GM21423 (cell line): ENCODE results near the gene MYLIP.

Experiments used
- ATAC-seq: cut with Tn5 transposase; IDR thresholded peaks from one replicate; pipeline ENCODE4 v1.9.1; 2021; ENCODE audit warnings: mild to moderate bottlenecking, moderate library complexity; ENCODE audit not compliant: unreplicated experiment

MYLIP gene

GRCh38 chr6:16137451-16137801 lies 8.5 kb downstream of the MYLIP start:
- ATAC-seq, result no peak

DNA sequence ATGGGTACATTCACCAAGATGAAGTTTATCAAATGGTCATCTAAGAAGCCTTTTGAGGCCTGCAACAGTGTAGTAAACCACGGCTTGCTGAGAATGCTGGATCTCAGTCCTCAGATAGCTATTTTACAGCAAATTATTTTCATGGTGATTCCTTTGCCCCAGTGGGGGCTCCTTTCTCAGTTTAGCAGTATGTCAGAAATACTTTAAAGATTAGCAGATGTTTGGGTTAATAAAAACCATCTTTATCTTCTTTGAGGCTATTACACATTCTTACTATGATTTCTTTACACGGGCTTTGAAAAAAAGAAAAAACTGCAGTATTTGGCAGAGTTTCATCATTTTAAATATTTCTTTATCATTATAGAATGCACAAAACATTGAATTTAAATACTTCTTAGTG lies 10.7 kb downstream of the MYLIP start:
- no peak for ATAC-seq

DNA sequence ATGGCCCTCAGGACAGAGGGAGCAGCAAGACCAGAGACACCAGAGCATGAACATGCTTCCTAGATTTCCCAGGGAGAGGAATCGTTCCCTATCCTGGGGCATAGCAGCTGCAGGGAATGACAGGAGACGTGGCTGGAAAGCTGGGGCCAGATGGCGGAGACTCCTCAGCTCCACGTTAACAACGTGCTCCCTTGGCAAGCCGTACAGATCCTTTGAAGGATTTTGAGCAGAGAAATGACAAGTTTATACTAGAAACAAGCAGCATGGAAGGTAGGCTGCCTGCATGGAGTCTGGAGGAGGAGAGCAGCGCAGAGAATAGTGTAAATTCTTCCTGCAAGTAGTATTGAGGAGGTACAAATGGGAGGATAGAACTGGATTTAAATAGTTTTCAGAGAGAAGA lies 11.7 kb downstream of the MYLIP start:
- no peak for ATAC-seq

GRCh38 chr6:16141514-16141913 lies 12.6 kb downstream of the MYLIP start:
- ATAC-seq, result no peak

- no peak for ATAC-seq
Observed at GRCh38 chr6:16145038-16145437, 16.2 kb downstream of the MYLIP start.

DNA sequence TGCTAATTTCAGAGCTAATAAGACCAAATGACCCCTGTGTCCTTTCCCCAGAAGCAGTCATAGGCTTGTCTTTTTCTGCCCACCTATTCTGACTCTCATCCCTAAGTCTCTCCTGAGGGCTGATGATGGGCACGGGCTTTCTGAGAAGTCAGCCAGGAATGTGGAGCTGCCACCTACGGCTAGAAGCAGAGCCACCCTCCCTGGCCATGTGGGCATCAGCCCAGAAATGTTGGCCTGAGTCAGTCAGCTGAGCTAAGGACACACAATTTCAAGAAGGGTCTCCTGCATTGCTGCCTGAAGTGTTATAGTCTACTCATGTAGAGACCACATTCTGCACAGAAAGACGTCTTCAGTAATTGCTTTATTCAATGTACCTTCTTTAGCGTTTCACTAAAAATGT lies 17.1 kb downstream of the MYLIP start:
- ATAC-seq, result no peak

GRCh38 chr6:16146527-16146955 lies 17.7 kb downstream of the MYLIP start:
- no peak for ATAC-seq

- no peak for ATAC-seq
Observed at GRCh38 chr6:16148498-16148897, 19.6 kb downstream of the MYLIP start.

DNA sequence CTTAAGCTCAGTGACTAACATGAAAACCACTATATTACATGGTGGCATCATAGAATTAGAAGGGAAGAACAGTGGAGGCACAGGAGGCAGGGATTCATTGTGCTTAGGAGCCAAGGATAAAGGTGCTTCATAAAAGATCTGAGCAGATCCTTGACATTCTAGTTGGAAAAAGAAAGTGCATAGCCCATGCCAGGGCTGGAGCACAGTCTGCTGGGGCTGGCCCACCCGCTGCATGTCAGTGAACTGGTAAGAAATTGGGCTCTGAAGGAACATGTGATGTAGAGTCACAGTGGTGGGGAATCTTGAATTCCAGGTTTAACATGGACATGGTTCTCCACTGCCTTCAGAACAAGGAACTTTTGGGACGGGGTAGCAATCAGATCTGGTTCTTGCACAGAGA lies 20.4 kb downstream of the MYLIP start:
- no peak for ATAC-seq

DNA sequence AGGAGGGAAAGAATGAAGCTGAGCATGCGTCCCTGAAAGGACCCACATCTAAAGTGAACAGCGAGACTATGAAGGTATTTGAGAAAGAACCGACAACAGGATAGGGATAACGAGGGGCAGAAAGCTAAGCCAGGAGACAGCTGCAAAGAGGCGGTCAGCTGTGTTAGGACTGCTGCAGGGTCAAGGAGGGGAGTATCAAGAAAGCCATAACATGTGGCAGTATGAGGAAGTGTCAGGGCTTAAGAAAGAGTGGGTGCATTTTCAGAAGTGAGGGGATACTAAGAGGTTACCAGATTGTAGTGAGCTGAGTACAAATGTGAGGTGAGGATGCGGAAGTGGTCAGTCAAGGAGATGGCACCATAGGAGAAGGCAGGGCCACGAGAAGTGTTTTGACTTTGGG lies 21.2 kb downstream of the MYLIP start:
- no peak for ATAC-seq

- ATAC-seq, result no peak
Observed at GRCh38 chr6:16153211-16153820, 24.4 kb downstream of the MYLIP start.

GRCh38 chr6:16154904-16155303 lies 26.0 kb downstream of the MYLIP start:
- ATAC-seq, result no peak

DNA sequence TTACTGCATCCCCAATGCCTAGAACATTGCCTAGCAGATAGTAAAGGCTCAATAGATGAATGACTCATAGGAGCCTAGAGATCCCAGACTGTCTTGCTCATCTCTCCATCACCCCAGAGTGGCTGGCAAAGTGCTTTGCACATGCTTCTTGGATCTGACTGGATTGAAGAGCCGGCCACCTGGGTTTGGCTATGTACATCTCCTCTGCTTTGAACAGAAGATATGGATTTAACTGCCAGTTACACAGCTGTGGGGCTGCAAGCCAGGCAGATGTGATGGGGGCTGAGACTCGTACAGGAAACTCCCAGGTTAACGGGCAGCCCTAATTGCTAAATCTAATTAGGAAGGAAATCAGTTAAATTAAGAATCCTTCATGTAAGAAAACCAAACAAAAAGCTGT lies 28.6 kb downstream of the MYLIP start:
- ATAC-seq, result no peak

GRCh38 chr6:16157909-16158308 lies 29.0 kb downstream of the MYLIP start:
- no peak for ATAC-seq

DNA sequence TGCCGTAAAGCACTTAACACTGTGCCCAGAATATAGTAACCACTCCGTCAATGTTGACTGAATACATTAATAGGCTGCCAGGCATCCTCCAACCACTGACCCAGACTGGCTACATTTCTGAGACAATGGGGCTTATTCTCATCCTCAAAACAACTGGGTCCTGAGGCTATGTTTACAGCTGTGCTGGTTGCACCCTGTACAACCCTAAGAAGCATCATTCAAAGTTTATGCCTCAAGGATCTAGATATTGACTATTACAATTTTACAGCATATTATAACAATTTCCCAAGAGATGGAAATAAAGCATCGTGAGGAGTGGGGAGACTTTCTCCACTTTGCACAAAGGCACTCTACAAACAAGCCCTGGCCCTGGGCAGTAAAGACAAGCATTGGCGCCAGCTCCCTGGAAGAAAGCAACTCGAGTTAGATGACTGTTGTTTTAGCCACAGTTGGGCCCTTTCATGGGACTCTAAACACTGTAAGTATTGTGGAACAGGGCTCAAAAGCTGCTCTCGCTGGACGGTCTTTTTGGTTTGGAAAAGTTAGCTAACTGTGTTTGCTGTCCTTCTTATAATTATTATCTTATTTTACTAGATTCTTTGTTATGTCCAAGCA lies 30.2 kb downstream of the MYLIP start:
- ATAC-seq, result no peak

DNA sequence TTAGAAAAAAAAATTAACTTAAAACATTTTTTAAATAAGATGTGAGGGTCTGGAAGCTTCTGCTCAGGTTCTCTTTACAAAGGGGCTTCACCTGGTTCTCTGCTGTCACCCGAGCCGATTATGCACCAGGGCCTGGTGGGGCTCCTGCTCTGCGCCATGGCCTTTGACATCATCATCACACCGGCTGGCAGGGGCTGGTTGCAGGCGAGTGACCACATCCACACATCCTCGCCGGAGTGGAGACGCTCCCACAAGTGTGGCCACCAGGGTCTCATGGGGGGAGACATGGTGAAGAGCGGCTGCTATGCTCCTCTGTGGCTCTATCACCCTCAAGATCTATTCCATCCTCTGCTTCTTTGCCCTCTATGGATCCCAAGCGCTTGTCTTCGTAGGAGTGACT lies 31.9 kb downstream of the MYLIP start:
- no peak for ATAC-seq

DNA sequence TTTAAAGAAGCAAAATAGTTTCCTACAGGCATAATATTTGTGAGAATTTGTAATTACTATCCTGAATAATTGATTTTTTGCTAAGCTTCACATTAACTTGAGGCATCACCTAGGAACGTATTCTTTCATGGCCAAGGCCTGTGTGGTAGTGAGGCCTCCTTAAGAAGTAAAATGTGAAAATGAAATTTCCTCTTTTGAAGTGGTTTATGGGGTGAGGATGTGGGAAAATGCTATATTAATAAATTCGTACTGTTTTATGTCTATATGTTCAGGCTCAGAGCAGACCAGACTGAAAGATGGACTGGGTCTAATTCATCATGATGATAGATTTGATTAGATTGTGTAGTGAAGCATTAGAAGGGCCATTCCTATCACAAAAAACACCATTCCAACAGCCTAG lies 33.1 kb downstream of the MYLIP start:
- no peak for ATAC-seq

DNA sequence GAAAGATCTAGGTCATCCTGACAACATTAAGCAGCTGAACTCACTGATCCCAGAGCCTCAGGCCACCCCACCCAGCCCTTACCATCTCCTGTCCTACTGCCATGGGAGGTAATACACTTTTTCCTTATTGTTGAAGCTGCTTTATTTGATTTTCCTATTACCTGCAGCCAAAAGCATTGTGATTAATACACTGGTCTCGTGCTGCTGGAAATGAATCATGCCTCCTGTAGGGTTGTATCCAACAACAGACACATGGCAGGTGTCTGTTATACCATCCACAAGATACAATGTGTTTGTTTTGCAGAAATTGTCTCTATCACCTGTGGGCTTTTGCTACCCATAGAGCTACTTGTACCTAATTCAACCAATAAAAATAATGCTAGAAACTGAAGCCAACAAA lies 34.2 kb downstream of the MYLIP start:
- no peak for ATAC-seq

GRCh38 chr6:16163535-16164300 lies 34.8 kb downstream of the MYLIP start:
- no peak for ATAC-seq

DNA sequence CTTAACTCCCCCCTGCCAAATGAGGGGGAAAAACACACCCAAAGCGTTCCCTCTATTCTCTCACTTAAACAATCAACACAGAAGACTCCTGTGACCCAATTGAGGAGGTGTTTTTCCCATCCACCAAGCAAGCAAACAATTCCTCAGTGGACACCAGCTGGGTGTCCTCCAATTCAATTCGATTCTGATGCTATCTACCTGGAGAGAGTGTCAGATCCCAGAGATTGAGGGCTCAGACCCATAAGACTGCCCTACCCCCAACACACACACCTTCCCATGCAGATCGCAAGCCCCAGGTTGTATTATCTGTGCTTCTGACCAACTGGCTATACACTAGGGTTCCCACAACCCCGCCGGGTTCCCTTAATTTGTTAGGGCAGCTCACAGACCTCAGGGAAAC lies 36.8 kb downstream of the MYLIP start:
- ATAC-seq, result no peak

DNA sequence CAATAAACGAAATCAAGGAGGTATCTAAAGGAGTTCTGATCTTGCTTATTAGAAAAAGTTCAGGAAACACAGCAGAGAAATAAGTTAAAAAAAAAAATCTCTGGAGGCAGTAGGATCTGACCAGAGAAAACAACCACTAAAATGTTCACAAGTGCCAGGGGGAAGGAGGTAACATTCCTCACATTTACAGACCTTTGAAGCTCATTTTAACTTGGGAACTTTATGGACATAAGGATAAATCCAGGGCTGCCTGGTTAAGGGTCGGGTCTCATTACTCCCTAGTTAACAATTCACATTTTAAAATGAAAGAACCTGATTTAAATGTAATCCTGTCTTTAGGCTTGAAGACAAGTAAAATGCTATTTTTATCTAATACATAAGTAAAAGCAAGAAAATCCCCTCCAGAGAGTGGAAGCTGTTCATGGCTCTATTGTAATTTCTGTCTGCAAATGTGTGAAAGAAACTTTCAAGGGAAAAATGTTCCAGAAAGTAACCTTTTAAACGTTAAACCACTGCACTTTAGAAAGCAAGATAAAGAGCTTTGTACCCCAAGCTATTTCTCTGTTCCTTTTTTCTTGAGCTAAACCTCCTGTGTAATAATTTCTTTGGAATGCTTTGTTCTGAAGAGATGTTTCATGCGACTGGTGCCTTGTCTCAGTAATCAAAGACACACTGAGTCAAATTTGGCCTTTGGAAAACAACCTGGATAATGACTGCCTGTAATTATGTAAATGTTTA lies 38.2 kb downstream of the MYLIP start:
- no peak for ATAC-seq

DNA sequence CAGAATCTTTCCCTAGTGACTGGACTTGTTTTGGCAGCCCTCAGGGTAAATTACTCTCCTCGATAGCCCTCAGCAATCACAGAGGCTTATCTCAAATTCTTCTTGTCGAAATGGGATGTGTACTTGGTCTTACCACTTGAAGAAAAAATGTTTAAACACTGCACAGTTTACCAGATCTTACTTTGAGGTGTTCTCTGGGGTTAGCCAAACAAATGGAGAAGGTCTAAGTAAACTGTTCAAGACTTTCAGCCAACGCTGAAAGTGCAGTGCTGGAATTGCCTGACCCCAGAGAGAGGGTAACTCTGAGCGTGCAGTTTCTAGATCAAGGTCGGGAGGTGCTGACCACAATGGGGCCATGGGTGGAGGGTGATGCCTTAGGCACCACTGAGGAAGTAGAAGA lies 39.2 kb downstream of the MYLIP start:
- no peak for ATAC-seq
